GM23338 (cell line): Measurements from ENCODE around the gene ANKRD11. TPM values are rescaled to one million over a fixed set of nuclear protein-coding genes. Genes with fewer than 3 reads are reported as not detected.
A peak's percentile ranks its signal among the peaks of the same experiment; 100 is the strongest.

Experiments
- ATAC-seq: fragments of 200-7000 bp; cut with Tn5 transposase; 3 replicates; pipeline ENCODE4 v1.9.1; 2020
- DNase-seq: peaks from one replicate; pipeline ENCODE4 v3.0.0-alpha.2; 2015; ENCODE audit warnings: low spot score
- H2AFZ ChIP-seq: fragments of 200-600 bp; sonication (generic); 2 replicates; pipeline ENCODE4 v1.8.0; 2016; ENCODE audit warnings: antibody characterized with exemption, mild to moderate bottlenecking, moderate library complexity
- H3F3A ChIP-seq: fragments of 200-600 bp; sonication (generic); replicated peaks from 2 replicates; pipeline ENCODE4 v1.8.0; 2017; ENCODE audit warnings: antibody characterized with exemption, mixed run types, low read depth
- H3K27ac ChIP-seq: fragments of 200-600 bp; sonication (generic); 2 replicates; pipeline ENCODE4 v1.6.1; 2016; ENCODE audit warnings: low read depth
- H3K27me3 ChIP-seq: fragments of 200-600 bp; sonication (generic); 2 replicates; pipeline ENCODE4 v1.8.0; 2016; ENCODE audit warnings: mild to moderate bottlenecking, mixed run types, moderate library complexity; ENCODE audit not compliant: insufficient read depth
- H3K36me3 ChIP-seq: fragments of 200-600 bp; sonication (generic); 2 replicates; pipeline ENCODE4 v1.8.0; 2016; ENCODE audit warnings: mild to moderate bottlenecking; ENCODE audit not compliant: insufficient read depth
- H3K4me1 ChIP-seq: fragments of 200-600 bp; sonication (generic); 2 replicates; pipeline ENCODE4 v1.8.0; 2016; ENCODE audit warnings: mild to moderate bottlenecking, moderate library complexity; ENCODE audit not compliant: insufficient read depth
- H3K4me2 ChIP-seq: fragments of 200-600 bp; sonication (generic); 2 replicates; pipeline ENCODE4 v1.7.1; 2017; ENCODE audit warnings: mixed run types
- H3K4me3 ChIP-seq: fragments of 200-600 bp; sonication (generic); 2 replicates; pipeline ENCODE4 v1.6.1; 2016; ENCODE audit warnings: mixed run types
- H3K79me2 ChIP-seq: fragments of 200-600 bp; sonication (generic); replicated peaks from 2 replicates; pipeline ENCODE4 v1.8.0; 2017; ENCODE audit warnings: mild to moderate bottlenecking; ENCODE audit not compliant: insufficient read depth
- H3K9me2 ChIP-seq: fragments of 200-600 bp; sonication (generic); 2 replicates; pipeline ENCODE4 v1.8.0; 2017; ENCODE audit not compliant: insufficient read depth
- H4K20me1 ChIP-seq: fragments of 200-600 bp; sonication (generic); replicated peaks from 2 replicates; pipeline ENCODE4 v1.8.0; 2017; ENCODE audit warnings: mild to moderate bottlenecking; ENCODE audit not compliant: insufficient read depth
- H3K27ac Mint-ChIP-seq: 2 replicates; pipeline ENCODE4 v1.8.0; 2020; ENCODE audit warnings: inconsistent platforms, mild to moderate bottlenecking, moderate library complexity, mixed read lengths
- H3K27me3 Mint-ChIP-seq: 3 replicates; pipeline ENCODE4 v1.8.0; 2022; ENCODE audit warnings: low read depth, mild to moderate bottlenecking, moderate library complexity, mixed read lengths, inconsistent platforms; ENCODE audit not compliant: insufficient read depth, poor library complexity
- H3K36me3 Mint-ChIP-seq: 3 replicates; pipeline ENCODE4 v1.8.0; 2021; ENCODE audit warnings: low read depth, mild to moderate bottlenecking, inconsistent platforms, moderate library complexity, mixed read lengths
- H3K4me1 Mint-ChIP-seq: 3 replicates; pipeline ENCODE4 v1.8.0; 2020; ENCODE audit warnings: mild to moderate bottlenecking, inconsistent platforms, mixed read lengths
- H3K4me3 Mint-ChIP-seq: 3 replicates; pipeline ENCODE4 v1.8.0; 2021; ENCODE audit warnings: moderate library complexity, mild to moderate bottlenecking, inconsistent platforms, mixed read lengths
- H3K9me3 Mint-ChIP-seq: 3 replicates; pipeline ENCODE4 v1.8.0; 2020; ENCODE audit warnings: moderate library complexity, mild to moderate bottlenecking, inconsistent platforms, mixed read lengths
- POLR2AphosphoS5 ChIP-seq: IDR thresholded peaks from 2 replicates; pipeline ENCODE4 v1.6.1; 2016; ENCODE audit warnings: antibody characterized with exemption, low read depth
- REST ChIP-seq: IDR thresholded peaks from one replicate; pipeline ENCODE4 v1.6.1; 2018; ENCODE audit warnings: antibody characterized with exemption; ENCODE audit not compliant: unreplicated experiment
- ZNF114 ChIP-seq: fragments of 250-450 bp; sonication (Bioruptor Pico); IDR thresholded peaks from 2 replicates; pipeline ENCODE4 v1.5.0; 2020; ENCODE audit warnings: mild to moderate bottlenecking, moderate library complexity
- polyA plus RNA-seq: library from polyadenylated mRNA; unstranded; fragments of >200 nt; fragmentation: Nextera tagmentation; extraction: Ambion mirVana; gene quantifications from 2 replicates; pipeline ENCODE4 v1.2.1, GENCODE V29; 2016
- total RNA-seq: library from RNA; depleted of rRNA; stranded (reverse); fragments of >200 nt; shearing (Covaris generic); gene quantifications from 2 replicates; pipeline ENCODE4 v1.2.3, GENCODE V29; 2014
- TF ChIP-seq, protein P1 (sequence below), 2 experiments: fragments of 200-600 bp in 1 of 2; sonication (generic) in 1 of 2; conservative IDR thresholded peaks; 2 replicates each; pipeline versions ENCODE4 v1.5.1 to v1.6.1; 2016 to 2017; ENCODE audit warnings: antibody characterized with exemption in 2 of 2, low read depth in 2 of 2, mild to moderate bottlenecking in 2 of 2, moderate library complexity in 1 of 2
- TF ChIP-seq, protein P2 (sequence below): fragments of 250-450 bp; sonication (Bioruptor Pico); IDR thresholded peaks from 2 replicates; pipeline ENCODE4 v1.5.0; 2020; ENCODE audit warnings: mild to moderate bottlenecking, moderate library complexity

ANKRD11 gene
- total and polyA plus RNA-seq, 2 experiments from 2014 or later, result 130 to 159 TPM

GRCh38 chr16:89365044-89365467 is 125.3 kb downstream of the ANKRD11 start:
- no peak for ATAC-seq
- Histone ChIP-seq H3K4me2 (no peak overlapping the region), H3K36me3 (peaks cover 5% of the 10 kb centered on the region; the same call in 1 of the 2 replicates), H3K4me1 (peaks cover 72% of the 10 kb centered on the region), H3K79me2 (peaks cover 98% of the 10 kb centered on the region), H2AFZ (no peak overlapping the region), H3K27ac (peak overlapping the region; percentile 95), H4K20me1 (peaks cover 55% of the 10 kb centered on the region), H3K9me2 (no peaks in the 10 kb centered on the region), H3K27me3 (no peaks in the 10 kb centered on the region), H3K4me3 (no peak overlapping the region), H3F3A (peaks cover 8% of the 10 kb centered on the region)
- Mint-ChIP-seq H3K4me1 (peaks cover 80% of the 10 kb centered on the region), H3K27ac (no peak overlapping the region; the same call in 1 of the 2 replicates), H3K9me3 (no peaks in the 10 kb centered on the region; the same call in 2 of the 3 replicates), H3K4me3 (no peak overlapping the region), H3K27me3 (peaks cover 30% of the 10 kb centered on the region), H3K36me3 (peaks cover 9% of the 10 kb centered on the region)
- TF ChIP-seq REST (no peak), POLR2AphosphoS5 (no peak), ZNF114 (no peak)
- DNase-seq, result no peak

GRCh38 chr16:89364606-89365005 is 125.8 kb downstream of the ANKRD11 start:
- peak overlapping the region; percentile 96 for H3K27ac Mint-ChIP-seq
- Histone ChIP-seq H3K4me1 (peaks cover 72% of the 10 kb centered on the region), H4K20me1 (peaks cover 55% of the 10 kb centered on the region)

More at GRCh38 chr16:89364606-89365005, 125.8 kb downstream of the ANKRD11 start:
- ATAC-seq (no peak), DNase-seq (no peak)
- peaks cover 5% of the 10 kb centered on the region; the same call in 1 of the 2 replicates for H3K36me3 ChIP-seq
- H3K27me3 ChIP-seq, result no peaks in the 10 kb centered on the region
- TF ChIP-seq, protein P1, sequence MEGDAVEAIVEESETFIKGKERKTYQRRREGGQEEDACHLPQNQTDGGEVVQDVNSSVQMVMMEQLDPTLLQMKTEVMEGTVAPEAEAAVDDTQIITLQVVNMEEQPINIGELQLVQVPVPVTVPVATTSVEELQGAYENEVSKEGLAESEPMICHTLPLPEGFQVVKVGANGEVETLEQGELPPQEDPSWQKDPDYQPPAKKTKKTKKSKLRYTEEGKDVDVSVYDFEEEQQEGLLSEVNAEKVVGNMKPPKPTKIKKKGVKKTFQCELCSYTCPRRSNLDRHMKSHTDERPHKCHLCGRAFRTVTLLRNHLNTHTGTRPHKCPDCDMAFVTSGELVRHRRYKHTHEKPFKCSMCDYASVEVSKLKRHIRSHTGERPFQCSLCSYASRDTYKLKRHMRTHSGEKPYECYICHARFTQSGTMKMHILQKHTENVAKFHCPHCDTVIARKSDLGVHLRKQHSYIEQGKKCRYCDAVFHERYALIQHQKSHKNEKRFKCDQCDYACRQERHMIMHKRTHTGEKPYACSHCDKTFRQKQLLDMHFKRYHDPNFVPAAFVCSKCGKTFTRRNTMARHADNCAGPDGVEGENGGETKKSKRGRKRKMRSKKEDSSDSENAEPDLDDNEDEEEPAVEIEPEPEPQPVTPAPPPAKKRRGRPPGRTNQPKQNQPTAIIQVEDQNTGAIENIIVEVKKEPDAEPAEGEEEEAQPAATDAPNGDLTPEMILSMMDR (conservative IDR thresholded peaks at IDR 0.05; ENCODE audit: low read depth in 2 of 2), result no peak
- TF ChIP-seq, protein P2, sequence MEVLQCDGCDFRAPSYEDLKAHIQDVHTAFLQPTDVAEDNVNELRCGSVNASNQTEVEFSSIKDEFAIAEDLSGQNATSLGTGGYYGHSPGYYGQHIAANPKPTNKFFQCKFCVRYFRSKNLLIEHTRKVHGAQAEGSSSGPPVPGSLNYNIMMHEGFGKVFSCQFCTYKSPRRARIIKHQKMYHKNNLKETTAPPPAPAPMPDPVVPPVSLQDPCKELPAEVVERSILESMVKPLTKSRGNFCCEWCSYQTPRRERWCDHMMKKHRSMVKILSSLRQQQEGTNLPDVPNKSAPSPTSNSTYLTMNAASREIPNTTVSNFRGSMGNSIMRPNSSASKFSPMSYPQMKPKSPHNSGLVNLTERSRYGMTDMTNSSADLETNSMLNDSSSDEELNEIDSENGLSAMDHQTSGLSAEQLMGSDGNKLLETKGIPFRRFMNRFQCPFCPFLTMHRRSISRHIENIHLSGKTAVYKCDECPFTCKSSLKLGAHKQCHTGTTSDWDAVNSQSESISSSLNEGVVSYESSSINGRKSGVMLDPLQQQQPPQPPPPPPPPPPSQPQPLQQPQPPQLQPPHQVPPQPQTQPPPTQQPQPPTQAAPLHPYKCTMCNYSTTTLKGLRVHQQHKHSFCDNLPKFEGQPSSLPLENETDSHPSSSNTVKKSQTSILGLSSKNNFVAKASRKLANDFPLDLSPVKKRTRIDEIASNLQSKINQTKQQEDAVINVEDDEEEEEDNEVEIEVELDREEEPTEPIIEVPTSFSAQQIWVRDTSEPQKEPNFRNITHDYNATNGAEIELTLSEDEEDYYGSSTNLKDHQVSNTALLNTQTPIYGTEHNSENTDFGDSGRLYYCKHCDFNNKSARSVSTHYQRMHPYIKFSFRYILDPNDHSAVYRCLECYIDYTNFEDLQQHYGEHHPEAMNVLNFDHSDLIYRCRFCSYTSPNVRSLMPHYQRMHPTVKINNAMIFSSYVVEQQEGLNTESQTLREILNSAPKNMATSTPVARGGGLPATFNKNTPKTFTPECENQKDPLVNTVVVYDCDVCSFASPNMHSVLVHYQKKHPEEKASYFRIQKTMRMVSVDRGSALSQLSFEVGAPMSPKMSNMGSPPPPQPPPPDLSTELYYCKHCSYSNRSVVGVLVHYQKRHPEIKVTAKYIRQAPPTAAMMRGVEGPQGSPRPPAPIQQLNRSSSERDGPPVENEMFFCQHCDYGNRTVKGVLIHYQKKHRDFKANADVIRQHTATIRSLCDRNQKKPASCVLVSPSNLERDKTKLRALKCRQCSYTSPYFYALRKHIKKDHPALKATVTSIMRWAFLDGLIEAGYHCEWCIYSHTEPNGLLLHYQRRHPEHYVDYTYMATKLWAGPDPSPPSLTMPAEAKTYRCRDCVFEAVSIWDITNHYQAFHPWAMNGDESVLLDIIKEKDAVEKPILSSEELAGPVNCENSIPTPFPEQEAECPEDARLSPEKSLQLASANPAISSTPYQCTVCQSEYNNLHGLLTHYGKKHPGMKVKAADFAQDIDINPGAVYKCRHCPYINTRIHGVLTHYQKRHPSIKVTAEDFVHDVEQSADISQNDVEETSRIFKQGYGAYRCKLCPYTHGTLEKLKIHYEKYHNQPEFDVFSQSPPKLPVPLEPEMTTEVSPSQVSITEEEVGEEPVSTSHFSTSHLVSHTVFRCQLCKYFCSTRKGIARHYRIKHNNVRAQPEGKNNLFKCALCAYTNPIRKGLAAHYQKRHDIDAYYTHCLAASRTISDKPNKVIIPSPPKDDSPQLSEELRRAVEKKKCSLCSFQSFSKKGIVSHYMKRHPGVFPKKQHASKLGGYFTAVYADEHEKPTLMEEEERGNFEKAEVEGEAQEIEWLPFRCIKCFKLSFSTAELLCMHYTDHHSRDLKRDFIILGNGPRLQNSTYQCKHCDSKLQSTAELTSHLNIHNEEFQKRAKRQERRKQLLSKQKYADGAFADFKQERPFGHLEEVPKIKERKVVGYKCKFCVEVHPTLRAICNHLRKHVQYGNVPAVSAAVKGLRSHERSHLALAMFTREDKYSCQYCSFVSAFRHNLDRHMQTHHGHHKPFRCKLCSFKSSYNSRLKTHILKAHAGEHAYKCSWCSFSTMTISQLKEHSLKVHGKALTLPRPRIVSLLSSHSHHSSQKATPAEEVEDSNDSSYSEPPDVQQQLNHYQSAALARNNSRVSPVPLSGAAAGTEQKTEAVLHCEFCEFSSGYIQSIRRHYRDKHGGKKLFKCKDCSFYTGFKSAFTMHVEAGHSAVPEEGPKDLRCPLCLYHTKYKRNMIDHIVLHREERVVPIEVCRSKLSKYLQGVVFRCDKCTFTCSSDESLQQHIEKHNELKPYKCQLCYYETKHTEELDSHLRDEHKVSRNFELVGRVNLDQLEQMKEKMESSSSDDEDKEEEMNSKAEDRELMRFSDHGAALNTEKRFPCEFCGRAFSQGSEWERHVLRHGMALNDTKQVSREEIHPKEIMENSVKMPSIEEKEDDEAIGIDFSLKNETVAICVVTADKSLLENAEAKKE (CRISPR knock-in tag), result no peak
- no peak overlapping the region for H3K4me2 ChIP-seq
- peaks cover 27% of the 10 kb centered on the region for H3K27me3 Mint-ChIP-seq
- H3K9me3 Mint-ChIP-seq, result no peaks in the 10 kb centered on the region; the same call in 2 of the 3 replicates
- H3K4me3 Mint-ChIP-seq, result no peak overlapping the region
- H2AFZ ChIP-seq, result no peak overlapping the region
- peaks cover 11% of the 10 kb centered on the region for H3K36me3 Mint-ChIP-seq
- peak overlapping the region; percentile 95 for H3K27ac ChIP-seq
- peaks cover 80% of the 10 kb centered on the region for H3K4me1 Mint-ChIP-seq
- peaks cover 8% of the 10 kb centered on the region for H3F3A ChIP-seq
- peaks cover 98% of the 10 kb centered on the region for H3K79me2 ChIP-seq
- no peak overlapping the region for H3K4me3 ChIP-seq
- H3K9me2 ChIP-seq, result no peaks in the 10 kb centered on the region
